SU-DHL-6 (cell line): ENCODE data around the gene KRT77.

Source experiments
- H2AFZ ChIP-seq: fragments of 200-600 bp; sonication (generic); 2 replicates; pipeline ENCODE4 v1.6.1; 2014; ENCODE audit warnings: low read depth, mild to moderate bottlenecking, moderate library complexity, mixed read lengths, antibody characterized with exemption, low read length; ENCODE audit not compliant: severe bottlenecking
- H3F3A ChIP-seq: fragments of 200-600 bp; shearing (Covaris generic); 2 replicates; pipeline ENCODE4 v1.6.0; 2016; ENCODE audit warnings: antibody characterized with exemption, mild to moderate bottlenecking; ENCODE audit not compliant: insufficient read depth
- H3K27ac ChIP-seq: fragments of 200-600 bp; sonication (generic); 2 replicates; pipeline ENCODE4 v1.5.1; 2016; ENCODE audit warnings: low read depth, mild to moderate bottlenecking, low read length, moderate library complexity, mixed read lengths
- H3K27me3 ChIP-seq: fragments of 200-600 bp; sonication (generic), shearing (Covaris generic); 2 replicates; pipeline ENCODE4 v1.6.0; 2014; ENCODE audit warnings: mild to moderate bottlenecking, low read length
- H3K36me3 ChIP-seq: fragments of 200-600 bp; sonication (generic); 2 replicates; pipeline ENCODE4 v1.6.1; 2014; ENCODE audit warnings: mild to moderate bottlenecking, low read length, mixed read lengths
- H3K4me2 ChIP-seq: fragments of 300-600, 200-600 bp; shearing (Covaris generic), sonication (generic); 2 replicates; pipeline ENCODE4 v1.6.0; 2014; ENCODE audit warnings: low read length, low read depth, mild to moderate bottlenecking; ENCODE audit not compliant: poor library complexity, severe bottlenecking
- H3K4me3 ChIP-seq: fragments of 200-600 bp; sonication (generic); 2 replicates; pipeline ENCODE4 v1.5.1; 2014; ENCODE audit warnings: antibody characterized with exemption, low read length, mild to moderate bottlenecking, mixed read lengths; ENCODE audit not compliant: insufficient read depth, poor library complexity, severe bottlenecking
- H3K79me2 ChIP-seq: fragments of 200-600 bp; sonication (generic); 2 replicates; pipeline ENCODE4 v1.6.1; 2014; ENCODE audit warnings: mild to moderate bottlenecking, low read length, moderate library complexity; ENCODE audit not compliant: insufficient read depth
- H3K9ac ChIP-seq: fragments of 200-600 bp; sonication (generic); 2 replicates; pipeline ENCODE4 v1.7.0; 2014; ENCODE audit warnings: mild to moderate bottlenecking, low read length
- H3K9me2 ChIP-seq: fragments of 200-600 bp; sonication (generic); replicated peaks from 2 replicates; pipeline ENCODE4 v1.6.1; 2014; ENCODE audit warnings: low read length; ENCODE audit not compliant: insufficient read depth
- H3K9me3 ChIP-seq: fragments of 200-600 bp; sonication (generic); 2 replicates; pipeline ENCODE4 v1.6.1; 2014; ENCODE audit warnings: low read length, mixed read lengths; ENCODE audit not compliant: insufficient read depth
- H4K20me1 ChIP-seq: fragments of 200-600 bp; sonication (generic); 2 replicates; pipeline ENCODE4 v1.6.1; 2014; ENCODE audit warnings: low read depth, mild to moderate bottlenecking, antibody characterized with exemption, low read length, moderate library complexity, mixed read lengths
- CTCF ChIP-seq: fragments of 200-600 bp; sonication (generic); IDR thresholded peaks from one replicate; pipeline ENCODE4 v1.5.1; 2017; ENCODE audit warnings: antibody characterized with exemption, mild to moderate bottlenecking, low read length, moderate library complexity; ENCODE audit not compliant: insufficient read depth, poor library complexity, severe bottlenecking
- EZH2phosphoT487 ChIP-seq: fragments of 200-600 bp; sonication (generic), shearing (Covaris generic); conservative IDR thresholded peaks from 2 replicates; pipeline ENCODE4 v1.6.1; 2018; ENCODE audit warnings: mild to moderate bottlenecking, antibody characterized with exemption, low read length, moderate library complexity, mixed read lengths

The KRT77 gene

GRCh38 chr12:52657250-52657902, 45.9 kb downstream of the KRT77 start:
- Histone ChIP-seq H3K27ac (no peak overlapping the region), H3K9me3 (no peaks in the 10 kb centered on the region), H3K36me3 (no peaks in the 10 kb centered on the region), H3K4me2 (no peak overlapping the region), H2AFZ (no peak overlapping the region), H4K20me1 (no peaks in the 10 kb centered on the region), H3K9ac (no peak overlapping the region), H3K9me2 (no peaks in the 10 kb centered on the region), H3K79me2 (no peaks in the 10 kb centered on the region), H3F3A (no peaks in the 10 kb centered on the region), H3K27me3 (no peaks in the 10 kb centered on the region), H3K4me3 (no peak overlapping the region)
- TF ChIP-seq EZH2phosphoT487: no peak
- TF ChIP-seq CTCF: no peak

DNA sequence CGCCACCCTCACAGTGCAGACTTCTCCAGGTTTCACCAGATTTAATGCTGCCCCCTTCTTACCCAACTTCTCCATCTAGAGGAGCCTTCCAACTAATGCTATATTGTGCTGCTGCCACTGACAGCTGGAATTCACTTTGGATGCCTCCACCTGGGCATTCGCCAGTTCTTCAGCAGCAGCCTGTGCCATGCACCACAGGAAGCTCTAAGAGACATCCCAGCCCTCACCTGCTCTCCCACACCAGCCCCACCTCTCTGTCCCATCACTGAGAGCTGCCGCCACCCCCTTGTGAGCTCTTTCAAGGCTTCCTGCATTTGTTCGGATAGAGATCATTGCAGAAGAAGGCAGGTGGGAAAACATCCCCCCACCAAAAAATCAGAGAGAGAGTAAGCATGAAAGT, 46.7 kb downstream of the KRT77 start:
- no peaks in the 10 kb centered on the region for H3F3A ChIP-seq
- H2AFZ ChIP-seq: no peak overlapping the region
- H3K9me2 ChIP-seq: no peaks in the 10 kb centered on the region
- TF ChIP-seq CTCF (no peak), EZH2phosphoT487 (no peak)
- H3K27ac ChIP-seq: no peak overlapping the region
- H4K20me1 ChIP-seq: no peaks in the 10 kb centered on the region
- H3K9me3 ChIP-seq: no peaks in the 10 kb centered on the region
- no peaks in the 10 kb centered on the region for H3K79me2 ChIP-seq
- no peak overlapping the region for H3K4me3 ChIP-seq
- no peak overlapping the region for H3K4me2 ChIP-seq
- H3K36me3 ChIP-seq: no peaks in the 10 kb centered on the region
- no peaks in the 10 kb centered on the region for H3K27me3 ChIP-seq
- H3K9ac ChIP-seq: no peak overlapping the region

DNA sequence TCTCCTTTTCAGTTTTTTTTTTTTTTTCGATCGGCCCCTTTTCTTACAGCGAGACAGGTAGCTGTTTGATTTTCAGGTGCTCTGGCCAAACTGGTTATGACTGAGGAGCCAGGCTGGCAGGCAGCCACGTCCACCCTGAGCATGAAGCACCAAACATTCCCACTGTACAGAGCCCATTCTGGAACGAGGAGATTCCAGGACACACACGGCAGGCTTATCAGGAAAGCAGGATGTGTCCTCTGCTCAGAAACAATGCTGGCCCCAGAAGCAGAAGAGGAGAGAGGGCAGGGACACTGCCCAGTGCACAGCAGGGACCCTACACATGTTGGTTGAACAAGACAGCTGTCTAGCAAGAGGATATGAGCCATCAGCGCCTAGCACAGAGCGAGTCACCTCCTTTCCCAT, 47.6 kb downstream of the KRT77 start:
- no peaks in the 10 kb centered on the region for H4K20me1 ChIP-seq
- no peak overlapping the region for H3K4me3 ChIP-seq
- no peaks in the 10 kb centered on the region for H3K9me3 ChIP-seq
- H3K36me3 ChIP-seq: no peaks in the 10 kb centered on the region
- no peak for TF ChIP-seq EZH2phosphoT487
- TF ChIP-seq CTCF: no peak
- H3K27me3 ChIP-seq: no peaks in the 10 kb centered on the region
- H3K27ac ChIP-seq: no peak overlapping the region
- H2AFZ ChIP-seq: no peak overlapping the region
- no peak overlapping the region for H3K4me2 ChIP-seq
- H3K79me2 ChIP-seq: no peaks in the 10 kb centered on the region
- H3K9ac ChIP-seq: no peak overlapping the region
- H3F3A ChIP-seq: no peaks in the 10 kb centered on the region
- no peaks in the 10 kb centered on the region for H3K9me2 ChIP-seq
